GM19099 (cell line): ENCODE results near the gene ZNF559.
A peak's percentile ranks its signal among the peaks of the same experiment; 100 is the strongest.

Source experiments
- POLR2A ChIP-seq: IDR thresholded peaks from 3 replicates; pipeline ENCODE4 v1.6.1; 2011; ENCODE audit warnings: low read depth; ENCODE audit not compliant: insufficient read length; ENCODE audit errors: extremely low read depth

The ZNF559 gene

GRCh38 chr19:9323919-9324583, at the start of gene ZNF559:
Gene ZNF559, plus strand, starts transcription at chr19:9324179. Its CDS starts 14,371 bp downstream, at chr19:9338550.
- TF ChIP-seq POLR2A: peak; percentile 68

GRCh38 chr19:9289231-9289884, 34.6 kb upstream of the ZNF559 start:
- no peak for TF ChIP-seq POLR2A

- TF ChIP-seq POLR2A: no peak
Observed at GRCh38 chr19:9295411-9295849, 28.5 kb upstream of the ZNF559 start.

GRCh38 chr19:9296336-9296735, 27.6 kb upstream of the ZNF559 start:
- no peak for TF ChIP-seq POLR2A

- TF ChIP-seq POLR2A: no peak
Observed at GRCh38 chr19:9306443-9306842, 17.5 kb upstream of the ZNF559 start.

GRCh38 chr19:9308091-9308770, 15.7 kb upstream of the ZNF559 start:
- TF ChIP-seq POLR2A: no peak

- peak; percentile 72 for TF ChIP-seq POLR2A
Observed at GRCh38 chr19:9309139-9309973, 14.6 kb upstream of the ZNF559 start, which contains the start of gene ZNF699. Gene ZNF699, minus strand, starts transcription at chr19:9309838. Its CDS starts 4,719 bp downstream, at chr19:9305119.

- TF ChIP-seq POLR2A: no peak
Observed at GRCh38 chr19:9309974-9310446, 14.0 kb upstream of the ZNF559 start.

GRCh38 chr19:9313756-9314155, 10.2 kb upstream of the ZNF559 start:
- TF ChIP-seq POLR2A: no peak

GRCh38 chr19:9321338-9321737, 2.6 kb upstream of the ZNF559 start:
- TF ChIP-seq POLR2A: no peak

GRCh38 chr19:9323557-9323918, 441 bp upstream of the ZNF559 start:
- TF ChIP-seq POLR2A: no peak

- TF ChIP-seq POLR2A: no peak
Observed at GRCh38 chr19:9324584-9324962, 594 bp downstream of the ZNF559 start.

- no peak for TF ChIP-seq POLR2A
Observed at GRCh38 chr19:9329999-9330398, 6.0 kb downstream of the ZNF559 start.

GRCh38 chr19:9342610-9343304, 18.8 kb downstream of the ZNF559 start:
- TF ChIP-seq POLR2A: no peak
